ENCODE measurements around the gene OBSCN.

DNA sequence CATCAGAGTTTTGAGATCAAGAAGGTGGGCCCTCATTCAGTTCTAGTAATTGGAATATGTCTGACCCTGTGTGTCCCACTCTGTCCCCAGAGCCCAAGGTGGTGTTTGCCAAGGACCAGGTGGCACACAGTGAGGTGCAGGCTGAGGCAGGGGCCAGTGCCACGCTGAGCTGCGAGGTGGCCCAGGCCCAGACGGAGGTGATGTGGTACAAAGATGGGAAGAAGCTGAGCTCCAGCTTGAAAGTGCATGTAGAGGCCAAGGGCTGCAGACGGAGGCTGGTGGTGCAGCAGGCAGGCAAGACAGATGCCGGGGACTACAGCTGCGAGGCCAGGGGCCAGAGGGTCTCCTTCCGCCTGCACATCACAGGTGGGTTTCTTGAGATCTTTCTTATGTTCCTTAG lies 35.2 kb downstream of the OBSCN start:
- TF ChIP-seq GABPA (IDR thresholded peaks at IDR 0.05; ENCODE audit: low read depth) (no peak), POLR2AphosphoS5 (IDR thresholded peaks at IDR 0.05; ENCODE audit: low read depth) (no peak), SPI1 (IDR thresholded peaks at IDR 0.05; ENCODE audit: borderline replicate concordance, low read depth) (no peak)
- TF ChIP-seq, protein P1, sequence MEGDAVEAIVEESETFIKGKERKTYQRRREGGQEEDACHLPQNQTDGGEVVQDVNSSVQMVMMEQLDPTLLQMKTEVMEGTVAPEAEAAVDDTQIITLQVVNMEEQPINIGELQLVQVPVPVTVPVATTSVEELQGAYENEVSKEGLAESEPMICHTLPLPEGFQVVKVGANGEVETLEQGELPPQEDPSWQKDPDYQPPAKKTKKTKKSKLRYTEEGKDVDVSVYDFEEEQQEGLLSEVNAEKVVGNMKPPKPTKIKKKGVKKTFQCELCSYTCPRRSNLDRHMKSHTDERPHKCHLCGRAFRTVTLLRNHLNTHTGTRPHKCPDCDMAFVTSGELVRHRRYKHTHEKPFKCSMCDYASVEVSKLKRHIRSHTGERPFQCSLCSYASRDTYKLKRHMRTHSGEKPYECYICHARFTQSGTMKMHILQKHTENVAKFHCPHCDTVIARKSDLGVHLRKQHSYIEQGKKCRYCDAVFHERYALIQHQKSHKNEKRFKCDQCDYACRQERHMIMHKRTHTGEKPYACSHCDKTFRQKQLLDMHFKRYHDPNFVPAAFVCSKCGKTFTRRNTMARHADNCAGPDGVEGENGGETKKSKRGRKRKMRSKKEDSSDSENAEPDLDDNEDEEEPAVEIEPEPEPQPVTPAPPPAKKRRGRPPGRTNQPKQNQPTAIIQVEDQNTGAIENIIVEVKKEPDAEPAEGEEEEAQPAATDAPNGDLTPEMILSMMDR (IDR thresholded peaks at IDR 0.05; ENCODE audit: insufficient read depth, low read length), result no peak
- TF ChIP-seq, protein P2, sequence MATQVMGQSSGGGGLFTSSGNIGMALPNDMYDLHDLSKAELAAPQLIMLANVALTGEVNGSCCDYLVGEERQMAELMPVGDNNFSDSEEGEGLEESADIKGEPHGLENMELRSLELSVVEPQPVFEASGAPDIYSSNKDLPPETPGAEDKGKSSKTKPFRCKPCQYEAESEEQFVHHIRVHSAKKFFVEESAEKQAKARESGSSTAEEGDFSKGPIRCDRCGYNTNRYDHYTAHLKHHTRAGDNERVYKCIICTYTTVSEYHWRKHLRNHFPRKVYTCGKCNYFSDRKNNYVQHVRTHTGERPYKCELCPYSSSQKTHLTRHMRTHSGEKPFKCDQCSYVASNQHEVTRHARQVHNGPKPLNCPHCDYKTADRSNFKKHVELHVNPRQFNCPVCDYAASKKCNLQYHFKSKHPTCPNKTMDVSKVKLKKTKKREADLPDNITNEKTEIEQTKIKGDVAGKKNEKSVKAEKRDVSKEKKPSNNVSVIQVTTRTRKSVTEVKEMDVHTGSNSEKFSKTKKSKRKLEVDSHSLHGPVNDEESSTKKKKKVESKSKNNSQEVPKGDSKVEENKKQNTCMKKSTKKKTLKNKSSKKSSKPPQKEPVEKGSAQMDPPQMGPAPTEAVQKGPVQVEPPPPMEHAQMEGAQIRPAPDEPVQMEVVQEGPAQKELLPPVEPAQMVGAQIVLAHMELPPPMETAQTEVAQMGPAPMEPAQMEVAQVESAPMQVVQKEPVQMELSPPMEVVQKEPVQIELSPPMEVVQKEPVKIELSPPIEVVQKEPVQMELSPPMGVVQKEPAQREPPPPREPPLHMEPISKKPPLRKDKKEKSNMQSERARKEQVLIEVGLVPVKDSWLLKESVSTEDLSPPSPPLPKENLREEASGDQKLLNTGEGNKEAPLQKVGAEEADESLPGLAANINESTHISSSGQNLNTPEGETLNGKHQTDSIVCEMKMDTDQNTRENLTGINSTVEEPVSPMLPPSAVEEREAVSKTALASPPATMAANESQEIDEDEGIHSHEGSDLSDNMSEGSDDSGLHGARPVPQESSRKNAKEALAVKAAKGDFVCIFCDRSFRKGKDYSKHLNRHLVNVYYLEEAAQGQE (IDR thresholded peaks at IDR 0.05; ENCODE audit: insufficient replicate concordance, low read depth), result no peak

All from HL-60 (cell line).